Measurements from ENCODE around the gene PARD3.
"Not testable (repeated sequence)": the region's sequence is repeated elsewhere in the genome, so short reads cannot be mapped to it uniquely, and the experiment has no call there.

DNA sequence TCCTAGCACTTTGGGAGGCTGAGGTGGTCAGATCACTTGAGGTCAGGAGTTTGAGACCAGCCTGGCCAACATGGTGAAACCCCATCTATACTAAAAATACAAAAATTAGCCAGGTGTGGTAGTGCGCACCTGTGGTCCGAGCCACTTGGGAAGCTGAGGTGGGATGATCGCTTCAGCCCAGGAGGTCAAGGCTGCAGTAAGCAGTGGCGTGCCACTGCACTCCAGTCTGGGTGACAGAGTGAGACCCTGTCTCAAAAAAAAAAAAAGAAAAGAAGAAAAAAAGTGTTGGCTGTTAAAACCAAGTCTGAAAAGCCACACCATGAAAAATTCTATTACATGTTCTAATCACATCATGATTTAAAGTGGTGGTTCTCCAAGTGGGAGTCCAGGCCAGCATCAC lies 108.1 kb downstream of the PARD3 start:
- not testable (repeated sequence) for TF ChIP-seq EZH2phosphoT487 (IDR thresholded peaks at IDR 0.05; ENCODE audit: borderline replicate concordance, low read length); CTCF (IDR thresholded peaks at IDR 0.05; ENCODE audit: low read depth, low read length, poor library complexity, severe bottlenecking)
